HG03045 (cell line): ENCODE results near the gene MARCHF10.

Source experiments
- ATAC-seq: cut with Tn5 transposase; IDR thresholded peaks from one replicate; pipeline ENCODE4 v1.9.1; 2021; ENCODE audit warnings: mild to moderate bottlenecking, moderate library complexity; ENCODE audit not compliant: unreplicated experiment

The MARCHF10 gene

GRCh38 chr17:62822080-62822904 lies 14.2 kb upstream of the MARCHF10 start:
- no peak for ATAC-seq

GRCh38 chr17:62821189-62822079 lies 13.3 kb upstream of the MARCHF10 start:
- no peak for ATAC-seq

- ATAC-seq = no peak
Observed at GRCh38 chr17:62819511-62820221, 11.6 kb upstream of the MARCHF10 start.

DNA sequence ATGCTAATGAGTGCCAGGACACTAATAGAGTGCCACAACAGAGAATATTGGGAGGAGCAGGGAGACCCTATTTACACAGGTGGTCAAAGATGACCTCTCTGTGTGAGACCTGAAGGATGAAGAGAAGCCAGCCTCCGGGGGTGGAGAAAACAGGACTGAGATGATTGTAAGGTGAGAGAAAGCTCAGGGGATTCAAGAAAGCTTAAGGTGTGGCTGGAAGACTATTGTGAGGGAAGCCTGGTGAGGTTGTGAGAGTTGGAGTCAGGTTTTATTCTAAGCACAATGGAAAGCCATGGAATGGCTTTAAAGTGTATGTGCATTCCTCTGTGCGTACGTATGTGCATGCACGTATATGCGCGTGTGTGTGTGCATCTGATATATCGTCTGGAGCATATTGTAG lies 10.4 kb upstream of the MARCHF10 start:
- no peak for ATAC-seq

DNA sequence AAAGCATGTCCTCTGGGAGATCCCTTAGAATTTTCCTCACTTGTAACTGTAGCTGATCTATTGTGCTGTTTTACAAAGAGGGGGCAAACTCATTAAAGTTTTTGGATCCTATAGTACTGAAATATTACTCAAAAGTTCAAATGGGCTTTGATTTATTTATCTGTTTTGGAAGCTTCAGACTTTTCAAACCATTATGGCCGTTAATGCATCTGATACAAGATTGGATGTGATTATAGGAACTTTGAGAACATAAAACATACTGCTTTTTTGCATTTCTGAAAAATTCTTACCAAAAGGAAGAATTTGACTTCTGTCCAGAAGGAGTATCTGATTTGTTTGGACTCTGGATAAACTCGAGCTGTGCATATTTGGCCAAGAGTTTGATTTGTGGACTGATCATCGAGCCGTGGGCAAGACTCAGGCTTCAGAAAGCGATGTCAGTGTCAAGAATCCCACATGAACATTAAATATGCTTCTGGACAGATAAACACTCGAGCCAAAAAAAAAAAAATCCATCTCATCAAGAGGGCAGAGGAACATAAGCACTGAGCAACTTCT lies 8.2 kb upstream of the MARCHF10 start:
- no peak for ATAC-seq

DNA sequence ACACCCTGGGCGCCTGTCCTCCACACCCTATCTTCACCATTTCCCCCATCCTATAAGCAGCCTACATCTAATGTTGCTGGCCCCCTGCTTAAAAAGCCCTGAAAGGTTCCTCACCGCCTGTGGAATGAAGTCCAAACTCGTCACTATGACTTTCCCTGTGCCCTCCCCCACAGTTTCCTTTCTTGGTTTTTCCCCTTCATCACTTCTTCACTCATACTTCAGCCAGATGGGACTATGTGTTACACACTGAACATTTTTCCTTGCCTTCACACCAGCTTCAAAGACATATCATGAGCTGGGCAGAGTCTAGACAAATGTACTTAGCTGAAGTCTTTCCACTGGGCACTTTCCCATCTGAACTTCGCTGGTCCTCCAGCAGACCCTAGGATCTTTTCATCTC lies 1.5 kb upstream of the MARCHF10 start:
- ATAC-seq = no peak

DNA sequence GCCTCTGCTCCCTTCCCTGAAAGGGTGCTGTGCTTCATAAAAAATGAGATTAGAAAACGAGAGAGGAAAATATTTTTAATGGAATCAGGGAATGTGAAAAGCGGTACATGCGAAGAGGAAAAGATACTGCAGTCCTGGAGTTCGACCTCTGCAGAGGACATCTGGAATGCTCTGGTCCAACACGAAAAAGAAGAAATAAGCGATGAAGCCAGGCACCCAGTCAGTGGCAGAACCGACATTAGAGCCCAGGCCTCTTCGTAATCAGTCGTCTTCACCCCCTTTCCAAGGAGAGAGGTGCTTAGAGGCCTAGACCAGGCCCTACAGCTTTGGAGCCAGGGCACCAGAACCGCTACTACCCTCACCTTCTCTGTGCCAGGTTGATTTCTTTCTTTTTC lies 459 bp upstream of the MARCHF10 start:
- no peak for ATAC-seq

- no peak for ATAC-seq
Observed at GRCh38 chr17:62805234-62805633, 2.9 kb downstream of the MARCHF10 start.

- no peak for ATAC-seq
Observed at GRCh38 chr17:62804822-62805221, 3.3 kb downstream of the MARCHF10 start.

- no peak for ATAC-seq
Observed at GRCh38 chr17:62804025-62804424, 4.1 kb downstream of the MARCHF10 start.

DNA sequence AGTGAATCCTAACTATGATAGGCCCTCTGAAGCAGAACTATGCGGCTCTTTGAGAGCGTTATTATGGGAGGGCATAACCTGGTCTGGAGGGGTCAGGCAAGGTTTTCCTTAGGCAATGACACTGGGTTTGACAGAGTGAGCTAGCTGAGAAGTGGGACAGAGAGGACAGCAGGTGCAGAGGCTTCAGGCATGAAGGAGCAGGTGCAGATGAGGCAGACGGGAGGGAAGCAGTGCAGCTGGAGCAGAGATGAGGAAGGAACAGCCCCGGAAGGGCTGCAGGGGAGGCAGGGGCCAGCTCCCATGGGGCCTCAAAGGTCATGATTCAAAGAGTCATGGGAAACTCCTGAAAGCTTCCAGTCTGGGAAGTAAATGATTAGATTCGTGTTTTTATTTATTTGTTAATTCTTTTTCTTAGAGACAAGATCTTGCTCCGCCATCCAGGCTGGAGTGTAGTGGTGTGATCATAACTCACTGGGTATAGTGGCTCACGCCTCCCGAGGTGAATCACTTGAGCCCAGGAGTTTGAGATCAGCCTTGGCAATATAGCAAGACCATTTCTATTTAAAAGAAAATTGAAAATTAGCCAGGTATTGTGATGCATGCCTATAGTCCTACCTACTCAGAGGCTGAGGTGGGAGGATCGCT lies 5.4 kb downstream of the MARCHF10 start:
- ATAC-seq = no peak

GRCh38 chr17:62801553-62802114 lies 6.5 kb downstream of the MARCHF10 start:
- no peak for ATAC-seq

DNA sequence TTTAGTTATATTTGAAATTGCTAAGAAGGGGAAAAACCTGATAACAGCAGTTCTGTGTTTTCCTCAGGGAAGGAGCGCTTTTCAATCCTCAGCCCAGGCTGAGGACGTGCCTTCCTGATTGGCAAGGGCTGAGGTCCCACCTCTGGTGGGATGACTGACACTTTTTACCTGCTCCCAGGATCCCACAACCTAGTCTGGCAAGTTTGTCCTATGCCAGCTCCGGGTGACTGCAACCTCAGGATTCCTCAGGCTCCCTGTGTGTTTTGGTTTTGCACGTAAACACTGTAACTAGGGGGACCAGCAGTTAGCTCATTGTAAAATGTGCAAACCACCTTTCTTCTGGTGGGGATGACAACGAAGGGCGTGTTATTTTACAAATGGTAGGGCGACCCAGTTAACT lies 7.5 kb downstream of the MARCHF10 start:
- no peak for ATAC-seq

DNA sequence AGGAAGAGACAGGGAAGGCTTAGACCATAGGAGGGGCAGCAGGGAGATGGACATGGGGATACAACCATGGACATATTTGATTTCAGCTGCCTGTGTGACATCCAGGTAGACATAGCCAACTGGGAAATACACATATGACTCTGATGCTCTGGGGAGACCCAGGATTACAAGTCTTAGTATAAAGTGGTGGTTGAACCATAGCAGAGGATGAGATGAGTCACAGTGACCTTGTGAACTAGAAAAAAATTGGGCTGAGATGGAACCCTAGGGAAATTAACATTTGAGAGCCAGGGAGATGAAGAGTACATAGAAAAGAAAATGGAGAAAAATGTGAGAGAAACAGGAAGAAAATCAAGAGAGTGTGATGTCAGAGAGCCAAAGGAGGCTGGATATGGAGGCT lies 10.2 kb downstream of the MARCHF10 start:
- ATAC-seq = no peak

- no peak for ATAC-seq
Observed at GRCh38 chr17:62796291-62796690, 11.8 kb downstream of the MARCHF10 start.

DNA sequence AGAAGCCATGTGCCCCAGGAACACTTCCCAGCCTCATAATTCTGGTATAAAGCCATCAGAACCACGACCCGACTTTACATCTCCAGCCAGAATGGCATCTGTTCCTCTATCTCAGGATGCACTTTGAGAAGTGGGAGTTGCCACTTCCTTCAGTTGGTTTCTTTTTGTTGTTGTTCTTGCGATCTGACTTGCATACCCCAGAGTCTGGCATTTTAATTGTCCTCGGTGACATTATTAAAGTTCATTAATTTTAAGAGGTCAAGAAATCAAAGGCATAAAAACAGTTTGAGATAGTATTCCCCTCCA lies 13.5 kb downstream of the MARCHF10 start:
- no peak for ATAC-seq

DNA sequence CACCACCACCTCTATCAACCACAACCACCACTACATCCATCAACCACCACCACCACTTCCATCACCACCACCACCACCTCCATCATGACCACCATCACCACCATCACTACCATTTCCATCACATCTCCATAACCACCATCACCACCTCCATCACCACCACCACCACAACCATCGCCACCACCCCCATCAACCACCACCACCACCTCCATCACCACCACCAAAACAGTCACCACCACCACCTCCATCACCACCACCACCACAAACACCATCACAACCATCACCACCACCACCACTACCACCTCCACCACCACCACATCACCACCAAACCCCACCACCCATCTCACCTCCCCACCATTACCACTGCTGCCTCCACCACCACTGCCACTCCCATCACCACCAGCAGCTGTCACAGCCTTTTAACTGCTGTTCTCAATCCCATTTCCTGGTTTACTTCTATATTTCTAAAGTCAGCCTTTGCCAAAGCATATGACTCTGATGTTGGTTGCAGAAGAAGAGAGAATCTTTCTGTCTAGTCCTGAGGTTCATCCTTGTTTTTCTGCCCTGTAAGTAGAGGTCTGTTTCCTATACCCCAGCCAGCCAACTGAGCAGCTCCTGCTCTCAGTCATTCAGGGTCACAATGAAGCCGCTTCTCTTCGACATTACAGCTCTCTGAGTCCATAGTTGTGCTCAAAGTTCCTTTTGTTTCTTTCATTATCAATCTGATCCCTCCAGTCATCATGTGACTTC lies 14.0 kb downstream of the MARCHF10 start:
- no peak for ATAC-seq

- ATAC-seq = no peak
Observed at GRCh38 chr17:62792447-62792800, 15.7 kb downstream of the MARCHF10 start.

GRCh38 chr17:62791767-62792446 lies 16.2 kb downstream of the MARCHF10 start:
- ATAC-seq = no peak
